GM12801 (cell line): Measurements from ENCODE around the gene PITX2.

Experiments used
- TF ChIP-seq, protein P1 (sequence below): IDR thresholded peaks from one replicate; pipeline ENCODE4 v1.5.1; 2011; ENCODE audit warnings: control low read depth; ENCODE audit not compliant: insufficient read length; ENCODE audit errors: extremely low read depth

The PITX2 gene

DNA sequence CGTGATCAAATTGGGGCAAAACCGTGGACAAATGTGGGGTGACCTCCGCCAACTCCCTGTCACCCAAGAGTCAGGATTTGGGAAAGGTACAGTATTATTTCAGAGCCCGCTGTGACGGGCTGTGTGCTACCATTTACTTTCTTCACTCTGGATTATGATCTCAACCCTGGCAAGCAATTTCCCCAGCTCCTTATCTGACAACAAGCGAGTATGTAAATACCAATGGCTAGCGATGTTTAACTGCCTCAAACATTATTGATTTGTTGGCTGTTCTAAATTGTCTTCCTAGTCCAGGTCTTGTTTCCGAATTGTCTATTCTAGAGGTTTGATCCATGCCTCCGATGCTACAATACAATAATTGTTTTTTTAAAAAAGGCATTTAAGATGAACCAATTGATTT, 17.7 kb upstream of the PITX2 start:
- TF ChIP-seq, protein P1, sequence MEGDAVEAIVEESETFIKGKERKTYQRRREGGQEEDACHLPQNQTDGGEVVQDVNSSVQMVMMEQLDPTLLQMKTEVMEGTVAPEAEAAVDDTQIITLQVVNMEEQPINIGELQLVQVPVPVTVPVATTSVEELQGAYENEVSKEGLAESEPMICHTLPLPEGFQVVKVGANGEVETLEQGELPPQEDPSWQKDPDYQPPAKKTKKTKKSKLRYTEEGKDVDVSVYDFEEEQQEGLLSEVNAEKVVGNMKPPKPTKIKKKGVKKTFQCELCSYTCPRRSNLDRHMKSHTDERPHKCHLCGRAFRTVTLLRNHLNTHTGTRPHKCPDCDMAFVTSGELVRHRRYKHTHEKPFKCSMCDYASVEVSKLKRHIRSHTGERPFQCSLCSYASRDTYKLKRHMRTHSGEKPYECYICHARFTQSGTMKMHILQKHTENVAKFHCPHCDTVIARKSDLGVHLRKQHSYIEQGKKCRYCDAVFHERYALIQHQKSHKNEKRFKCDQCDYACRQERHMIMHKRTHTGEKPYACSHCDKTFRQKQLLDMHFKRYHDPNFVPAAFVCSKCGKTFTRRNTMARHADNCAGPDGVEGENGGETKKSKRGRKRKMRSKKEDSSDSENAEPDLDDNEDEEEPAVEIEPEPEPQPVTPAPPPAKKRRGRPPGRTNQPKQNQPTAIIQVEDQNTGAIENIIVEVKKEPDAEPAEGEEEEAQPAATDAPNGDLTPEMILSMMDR, result no peak

DNA sequence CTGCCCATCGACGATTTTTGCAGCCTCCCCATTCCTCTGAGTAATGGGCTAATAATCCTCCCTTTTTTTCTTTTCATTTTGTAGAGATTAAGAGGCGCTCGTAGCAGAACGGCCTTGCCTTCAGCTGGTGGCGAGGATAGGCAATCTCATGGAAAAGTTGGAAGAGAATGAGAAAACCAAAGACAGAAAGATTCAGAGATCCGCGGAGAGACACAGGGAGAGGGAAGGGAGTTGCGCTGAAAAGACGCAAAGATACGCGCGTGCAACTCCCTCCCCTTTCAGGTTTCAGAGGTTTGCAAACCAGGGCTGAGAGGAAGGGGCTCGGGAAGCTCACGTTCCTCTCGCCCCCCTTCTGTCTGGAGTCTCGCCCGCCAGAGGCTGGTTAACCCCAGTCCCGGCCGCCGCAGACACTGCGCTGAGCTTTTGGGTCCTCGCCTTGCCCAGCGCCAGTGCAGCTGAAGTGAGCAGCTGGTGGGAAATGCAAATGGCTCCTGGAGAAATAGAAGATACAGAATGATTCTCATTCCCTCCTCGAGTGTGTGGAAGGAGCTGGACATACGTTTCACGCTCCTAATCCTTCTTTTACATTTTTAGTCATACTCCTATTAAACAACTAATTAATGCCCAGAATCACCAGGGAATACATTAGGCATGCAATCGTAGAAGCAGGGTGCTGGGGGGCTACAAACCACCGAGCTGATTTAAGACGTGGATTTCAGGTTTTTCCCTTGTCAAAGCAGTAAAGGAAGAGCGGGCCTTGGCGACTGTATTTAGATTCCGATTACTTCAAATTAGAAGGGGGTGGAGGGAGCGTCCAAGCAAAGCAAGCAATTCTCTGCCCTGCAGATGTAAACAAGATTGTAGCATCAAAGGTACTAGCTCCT, 16.6 kb upstream of the PITX2 start:
- TF ChIP-seq, protein P1, result no peak

DNA sequence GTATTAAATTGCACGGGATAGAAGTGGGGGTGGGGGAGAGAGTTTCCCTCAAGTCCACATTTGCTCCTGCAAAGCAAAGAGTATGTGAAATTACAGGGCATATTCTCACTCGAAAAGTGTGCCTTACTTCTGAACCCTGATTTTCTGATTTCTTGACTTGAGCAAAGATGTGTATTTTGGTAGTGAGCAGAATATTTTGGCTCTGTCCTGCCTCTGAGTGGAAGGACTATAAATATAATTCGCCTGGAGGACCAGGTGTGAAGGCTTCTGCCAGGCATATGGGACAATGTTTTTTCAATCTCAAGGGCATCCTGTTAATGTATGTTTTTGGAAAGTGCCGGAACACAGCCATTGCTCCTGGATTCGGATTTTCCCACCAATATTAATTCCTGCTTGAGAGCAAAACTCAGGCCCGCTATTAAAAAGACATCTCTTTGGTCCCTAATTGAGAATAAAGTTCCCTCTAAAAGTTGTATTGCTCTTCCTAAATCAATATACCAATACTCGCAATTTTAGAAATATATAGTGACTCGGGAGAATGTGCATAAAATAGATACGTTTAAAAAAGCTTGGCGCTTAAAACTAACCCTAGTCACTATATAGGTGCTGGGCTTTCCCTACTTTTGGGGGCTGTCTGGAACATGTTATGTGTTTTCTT, 15.3 kb upstream of the PITX2 start:
- TF ChIP-seq, protein P1, result no peak

DNA sequence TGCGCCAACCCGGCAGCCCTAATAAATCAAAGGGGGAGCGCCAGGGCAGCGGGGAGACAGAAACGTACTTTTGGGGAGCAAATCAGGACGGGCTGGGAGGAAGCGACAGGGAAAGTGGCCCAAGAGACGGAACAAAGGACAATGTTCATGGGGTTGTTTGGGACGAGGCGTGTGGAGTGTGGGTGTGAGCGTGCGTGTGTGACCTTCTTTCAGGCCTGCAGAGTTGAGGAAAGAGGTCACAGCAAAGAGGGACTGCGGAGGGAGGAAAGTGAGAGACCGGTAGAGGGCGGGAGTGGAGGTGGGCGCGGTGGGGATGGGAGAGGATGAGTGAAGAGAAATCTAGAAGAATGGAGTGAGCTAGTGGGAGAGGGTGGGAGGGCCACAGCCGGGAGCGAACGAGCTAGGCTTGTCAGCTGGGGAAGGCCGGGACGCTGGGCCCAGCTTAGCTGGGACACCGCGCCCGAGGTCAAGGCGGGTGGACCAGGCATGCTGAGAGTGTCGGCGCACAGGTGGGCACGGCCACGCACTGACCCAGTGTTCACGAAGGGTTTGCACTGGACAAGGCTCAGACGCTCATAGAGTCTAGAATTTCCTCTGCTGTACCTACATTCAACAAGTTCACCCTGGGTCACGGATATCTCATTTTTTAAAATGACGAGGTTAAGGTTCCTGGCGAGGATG, 14.7 kb upstream of the PITX2 start:
- TF ChIP-seq, protein P1, result no peak

DNA sequence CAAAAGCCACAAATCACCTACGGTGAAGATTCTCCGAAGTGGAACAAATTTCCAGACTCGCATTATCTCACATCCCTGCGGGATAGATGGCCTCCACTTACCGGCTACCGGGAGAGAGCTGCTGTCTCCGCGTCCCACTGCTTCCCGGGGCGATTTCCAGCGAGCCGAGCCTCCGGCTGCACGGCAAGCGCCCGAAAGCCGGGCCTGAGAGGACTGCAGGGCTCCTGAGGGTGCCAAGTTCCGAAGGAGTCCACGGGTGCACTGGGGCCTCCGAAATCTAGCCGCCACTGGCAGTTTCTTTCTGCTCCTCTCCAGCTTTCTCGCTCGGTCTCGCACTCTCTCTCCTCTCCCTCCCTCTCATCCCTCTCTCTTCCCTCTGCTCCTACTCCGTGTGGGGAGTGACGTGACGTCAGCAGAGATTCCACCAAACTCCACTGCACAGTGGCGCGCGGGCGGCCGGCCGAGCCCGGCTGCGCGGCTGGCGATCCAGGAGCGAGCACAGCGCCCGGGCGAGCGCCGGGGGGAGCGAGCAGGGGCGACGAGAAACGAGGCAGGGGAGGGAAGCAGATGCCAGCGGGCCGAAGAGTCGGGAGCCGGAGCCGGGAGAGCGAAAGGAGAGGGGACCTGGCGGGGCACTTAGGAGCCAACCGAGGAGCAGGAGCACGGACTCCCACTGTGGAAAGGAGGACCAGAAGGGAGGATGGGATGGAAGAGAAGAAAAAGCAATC, 14.0 kb upstream of the PITX2 start:
- TF ChIP-seq, protein P1, result no peak

DNA sequence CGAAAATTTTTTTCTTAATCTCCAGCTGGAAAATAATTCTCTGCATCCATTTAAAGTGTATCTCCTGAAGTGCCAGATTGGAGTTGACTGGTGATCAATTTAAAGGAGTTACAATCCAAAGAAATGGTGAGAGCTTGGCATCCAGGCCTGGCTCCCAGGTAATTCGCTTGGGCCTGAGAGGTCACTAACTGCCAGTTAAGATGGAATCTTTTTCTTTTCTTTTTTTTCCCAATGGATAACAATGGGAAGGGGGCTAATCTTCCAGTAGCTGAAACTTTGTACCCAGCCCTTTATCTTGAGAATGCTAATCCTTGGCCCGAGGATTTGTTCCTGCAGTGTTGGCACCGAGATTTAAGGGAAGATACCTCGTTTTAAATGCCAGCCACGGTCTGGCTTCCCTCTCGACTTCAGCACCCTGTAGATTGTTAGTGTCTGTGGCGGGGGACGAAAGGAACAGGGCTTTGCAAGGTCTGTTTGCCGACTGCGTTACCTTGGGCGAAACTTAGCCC, 13.3 kb upstream of the PITX2 start:
- TF ChIP-seq, protein P1, result no peak
